GM12801 (cell line): ENCODE data around the gene WWP2.

Experiments used
- TF ChIP-seq, protein P1 (sequence below): IDR thresholded peaks from one replicate; pipeline ENCODE4 v1.5.1; 2011; ENCODE audit warnings: control low read depth; ENCODE audit not compliant: insufficient read length; ENCODE audit errors: extremely low read depth

Gene WWP2

DNA sequence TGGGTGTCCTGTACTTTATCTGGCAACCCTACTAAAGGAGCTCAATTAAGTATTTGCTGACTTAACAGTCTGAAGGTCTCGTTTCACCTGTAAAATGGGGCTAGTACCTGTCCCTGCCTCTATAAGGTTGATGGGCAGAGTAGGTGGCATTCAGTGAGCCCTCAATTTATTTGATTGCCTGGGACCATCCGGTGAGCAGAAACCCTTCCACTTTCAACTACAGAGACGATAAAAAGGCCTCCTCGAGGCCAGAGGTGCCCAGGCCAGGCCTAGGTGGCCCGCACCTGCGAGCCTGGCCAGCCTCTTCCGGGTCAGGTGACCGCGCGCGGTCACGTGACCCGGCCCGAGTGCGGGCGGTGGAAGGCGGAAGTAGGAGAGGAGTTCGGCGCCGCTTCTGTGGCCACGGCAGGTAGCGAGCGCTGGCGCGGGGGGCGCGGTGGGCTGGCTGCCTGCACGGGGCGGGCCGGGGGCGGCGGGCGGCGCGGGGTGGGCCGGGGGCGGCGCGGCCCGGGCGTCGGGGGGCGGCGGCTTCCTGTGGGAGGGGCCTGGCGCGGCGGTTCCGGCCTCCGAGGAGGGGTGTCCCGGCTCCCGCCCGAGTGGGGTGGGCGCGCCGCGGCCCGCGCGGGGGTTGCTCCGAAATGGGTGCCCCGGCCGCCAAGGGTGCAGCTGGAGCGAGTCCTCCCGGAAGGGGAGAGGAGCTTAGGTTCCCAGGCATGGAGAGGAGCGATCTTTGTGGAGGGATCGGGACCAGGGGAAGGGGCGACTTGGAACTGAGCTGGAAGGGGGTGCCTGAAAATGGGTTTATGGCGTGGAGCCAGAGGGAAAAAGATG is at the start of gene WWP2:
WWP2 (plus strand) TSS at position 350 of the 831 bp plus-strand sequence. CDS start 24,679 bp downstream, outside the sequence.
- TF ChIP-seq, protein P1, sequence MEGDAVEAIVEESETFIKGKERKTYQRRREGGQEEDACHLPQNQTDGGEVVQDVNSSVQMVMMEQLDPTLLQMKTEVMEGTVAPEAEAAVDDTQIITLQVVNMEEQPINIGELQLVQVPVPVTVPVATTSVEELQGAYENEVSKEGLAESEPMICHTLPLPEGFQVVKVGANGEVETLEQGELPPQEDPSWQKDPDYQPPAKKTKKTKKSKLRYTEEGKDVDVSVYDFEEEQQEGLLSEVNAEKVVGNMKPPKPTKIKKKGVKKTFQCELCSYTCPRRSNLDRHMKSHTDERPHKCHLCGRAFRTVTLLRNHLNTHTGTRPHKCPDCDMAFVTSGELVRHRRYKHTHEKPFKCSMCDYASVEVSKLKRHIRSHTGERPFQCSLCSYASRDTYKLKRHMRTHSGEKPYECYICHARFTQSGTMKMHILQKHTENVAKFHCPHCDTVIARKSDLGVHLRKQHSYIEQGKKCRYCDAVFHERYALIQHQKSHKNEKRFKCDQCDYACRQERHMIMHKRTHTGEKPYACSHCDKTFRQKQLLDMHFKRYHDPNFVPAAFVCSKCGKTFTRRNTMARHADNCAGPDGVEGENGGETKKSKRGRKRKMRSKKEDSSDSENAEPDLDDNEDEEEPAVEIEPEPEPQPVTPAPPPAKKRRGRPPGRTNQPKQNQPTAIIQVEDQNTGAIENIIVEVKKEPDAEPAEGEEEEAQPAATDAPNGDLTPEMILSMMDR = no peak

DNA sequence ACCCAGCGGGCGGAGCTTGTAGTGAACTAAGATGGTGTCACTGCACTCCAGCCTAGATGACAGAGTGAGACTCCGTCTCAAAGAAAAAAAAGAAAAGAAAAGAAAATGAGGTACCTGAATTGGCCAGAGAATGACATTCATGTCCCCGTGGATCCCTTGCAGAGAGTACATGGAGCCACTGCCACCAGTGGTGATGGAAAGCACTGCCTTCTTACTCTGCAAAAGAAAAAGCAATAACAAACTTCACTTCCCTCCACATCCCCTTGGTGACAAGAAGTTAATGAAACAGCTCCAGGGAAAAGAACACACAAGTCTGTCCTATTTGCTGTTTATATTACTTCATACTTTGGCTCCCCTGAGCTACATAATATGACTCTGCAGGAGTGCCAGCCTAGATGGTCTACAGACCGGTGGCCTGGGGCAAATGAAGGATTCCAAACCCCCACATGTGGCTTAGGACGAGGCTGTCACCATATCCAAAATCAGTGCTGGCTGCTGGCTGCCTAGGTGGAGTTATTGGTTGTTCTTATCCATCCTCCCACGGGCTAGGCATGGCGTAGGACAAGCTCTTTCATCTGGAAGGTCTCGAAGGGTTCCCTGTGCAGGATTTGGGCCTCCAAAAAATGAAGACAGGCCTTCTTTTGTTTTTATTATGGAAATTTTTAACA is 49.1 kb upstream of the WWP2 start:
- TF ChIP-seq, protein P1 = no peak

DNA sequence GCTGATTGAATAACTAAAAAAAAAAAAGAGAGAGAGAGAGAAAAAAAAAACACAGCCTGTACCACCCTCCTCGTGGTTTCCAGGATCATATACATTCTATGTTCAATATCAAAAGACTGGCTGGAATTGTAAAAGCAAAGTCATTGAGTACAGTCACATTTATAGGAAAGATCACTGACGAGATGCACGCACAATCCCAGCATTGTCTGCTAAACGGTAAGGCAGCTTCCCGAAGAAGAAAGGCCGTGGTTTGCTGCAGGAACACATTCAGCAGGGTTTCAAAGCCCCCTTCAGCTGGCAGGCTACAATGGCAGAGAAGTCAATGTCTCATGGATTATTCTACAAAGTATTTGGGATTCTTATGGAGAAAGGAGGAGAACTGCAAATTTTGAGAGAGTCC is 45.1 kb upstream of the WWP2 start:
- TF ChIP-seq, protein P1 = no peak

DNA sequence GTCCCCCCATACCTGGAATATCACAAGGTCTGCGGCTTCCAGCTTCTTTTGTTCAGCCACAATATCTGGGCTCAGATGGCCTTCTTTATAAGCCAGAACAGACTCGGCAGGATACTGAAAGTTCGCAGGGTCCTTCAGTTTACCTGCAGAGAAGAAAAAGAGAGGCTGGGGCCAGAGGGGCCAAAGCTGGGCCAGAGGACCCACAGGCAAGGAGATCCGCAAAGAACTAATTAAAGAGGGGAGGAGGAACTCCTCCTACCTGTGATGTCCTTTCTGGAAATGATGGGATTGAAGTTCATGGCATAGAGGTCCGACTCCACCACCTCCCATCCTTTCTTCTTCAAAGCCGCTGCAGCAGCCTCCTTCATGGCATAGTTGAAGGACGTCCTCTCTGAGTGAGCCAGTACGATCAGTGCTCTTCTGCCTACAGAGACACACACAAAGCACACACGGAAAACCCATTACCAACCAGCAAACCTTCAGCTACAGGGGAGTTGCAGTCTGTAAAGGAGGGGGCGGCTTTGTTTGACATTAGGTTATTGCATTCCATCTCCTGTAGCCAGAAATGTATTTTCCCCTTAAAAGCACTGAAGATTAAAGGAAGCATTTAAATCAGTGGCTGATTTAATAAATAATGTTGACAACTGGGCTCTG is 43.9 kb upstream of the WWP2 start:
- TF ChIP-seq, protein P1 = no peak

DNA sequence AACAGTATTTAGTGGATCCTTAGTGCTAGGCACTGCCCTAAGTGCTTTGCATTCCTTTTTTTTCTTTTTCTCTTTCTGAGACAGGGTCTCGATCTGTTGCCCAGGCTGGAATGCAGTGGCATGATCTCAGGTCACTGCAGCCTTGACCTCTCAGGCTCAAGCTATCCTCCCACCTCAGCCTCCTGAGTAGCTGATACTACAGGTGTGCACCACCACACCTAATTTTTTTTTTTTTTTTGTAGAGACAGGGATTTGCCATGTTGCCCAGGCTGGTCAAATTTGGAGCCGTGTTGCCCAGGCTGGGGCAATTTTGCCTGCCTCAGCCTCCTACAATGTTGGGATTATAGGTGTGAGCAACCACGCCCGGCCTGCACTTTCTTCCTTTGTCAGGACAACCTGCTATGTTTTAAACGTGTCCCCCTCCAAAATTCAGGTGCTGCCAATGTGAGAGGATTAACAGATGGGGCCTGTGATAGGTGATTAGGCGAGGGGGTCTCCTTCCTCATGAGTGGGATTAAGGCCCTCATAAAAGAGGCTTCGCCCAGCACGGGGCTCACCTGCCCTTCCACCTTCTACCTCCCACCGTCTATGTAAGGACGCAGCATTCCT is 41.2 kb upstream of the WWP2 start:
- TF ChIP-seq, protein P1 = no peak

DNA sequence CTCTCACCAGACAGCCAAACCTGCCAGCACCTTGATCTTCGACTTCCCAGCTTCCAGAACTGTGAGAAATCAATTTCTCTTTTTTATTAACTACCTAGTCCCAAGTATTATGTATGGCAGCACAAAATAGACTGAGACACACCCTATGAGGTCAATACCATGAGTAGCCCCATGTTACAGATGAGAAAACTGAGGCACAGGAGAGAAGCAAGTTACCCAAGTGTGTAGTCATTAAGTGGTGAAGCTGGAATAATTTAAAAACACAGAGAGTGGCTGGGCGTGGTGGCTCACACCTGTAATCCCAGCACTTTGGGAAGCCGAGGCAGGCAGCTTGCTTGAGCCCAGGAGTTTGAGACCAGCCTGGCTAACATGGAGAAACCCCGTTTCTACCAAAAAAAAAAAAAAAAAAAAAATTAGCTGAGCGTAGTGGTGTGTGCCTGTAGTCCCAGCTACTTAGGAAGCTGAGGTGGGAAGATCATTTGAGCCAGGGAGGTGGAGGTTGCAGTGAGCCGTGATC is 40.6 kb upstream of the WWP2 start:
- TF ChIP-seq, protein P1 = no peak

DNA sequence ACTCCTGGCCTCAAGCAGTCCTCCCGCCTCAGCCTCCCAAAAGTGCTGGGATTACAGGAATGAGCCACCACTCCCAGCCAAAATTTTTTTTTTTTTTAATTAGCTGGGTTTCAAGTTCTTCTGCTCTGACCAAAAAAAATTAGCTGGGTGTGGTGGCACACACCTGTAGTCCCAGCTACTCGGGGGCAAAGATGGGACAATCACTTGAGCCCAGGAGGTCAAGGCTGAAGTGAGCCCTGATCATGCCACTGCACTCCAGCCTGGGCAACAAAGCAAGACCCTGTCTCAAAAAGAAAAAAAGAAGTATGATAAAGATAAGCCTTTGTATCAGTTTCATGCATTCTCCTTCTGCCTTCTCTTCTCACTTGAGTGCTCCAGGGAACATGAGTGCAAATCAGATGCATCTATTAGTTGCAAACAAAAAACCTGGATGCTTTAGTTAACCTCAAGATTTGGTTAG is 37.7 kb upstream of the WWP2 start:
- TF ChIP-seq, protein P1 = no peak
